DOHH2 (cell line): Measurements from ENCODE around the gene VPS54.

Experiments
- H3F3A ChIP-seq: fragments of 200-600 bp; sonication (generic), shearing (Covaris generic); 2 replicates; pipeline ENCODE4 v1.6.0; 2016; ENCODE audit warnings: antibody characterized with exemption, mild to moderate bottlenecking; ENCODE audit not compliant: control insufficient read depth, insufficient read depth
- H3K27ac ChIP-seq: fragments of 200-600 bp; sonication (generic); 2 replicates; pipeline ENCODE4 v1.5.1; 2014; ENCODE audit warnings: low read depth, mild to moderate bottlenecking, low read length, moderate library complexity
- H3K27me3 ChIP-seq: fragments of 200-600 bp; sonication (generic); 2 replicates; pipeline ENCODE4 v1.6.1; 2014; ENCODE audit warnings: mild to moderate bottlenecking, low read length, mixed read lengths; ENCODE audit not compliant: control insufficient read depth
- H3K36me3 ChIP-seq: fragments of 200-600 bp; sonication (generic); 2 replicates; pipeline ENCODE4 v1.6.1; 2014; ENCODE audit warnings: mild to moderate bottlenecking, low read length, moderate library complexity, mixed read lengths; ENCODE audit not compliant: control insufficient read depth
- H3K4me1 ChIP-seq: fragments of 200-600 bp; sonication (generic); 2 replicates; pipeline ENCODE4 v1.6.1; 2014; ENCODE audit warnings: mild to moderate bottlenecking, low read length, mixed read lengths; ENCODE audit not compliant: control insufficient read depth
- H3K4me2 ChIP-seq: fragments of 200-600 bp; sonication (generic); 2 replicates; pipeline ENCODE4 v1.6.0; 2014; ENCODE audit warnings: mild to moderate bottlenecking, low read length, moderate library complexity
- H3K4me3 ChIP-seq: fragments of 200-600 bp; sonication (generic); 2 replicates; pipeline ENCODE4 v1.5.1; 2014; ENCODE audit warnings: mild to moderate bottlenecking, low read length, mixed read lengths
- H3K79me2 ChIP-seq: fragments of 200-600 bp; sonication (generic); 2 replicates; pipeline ENCODE4 v1.6.1; 2014; ENCODE audit warnings: mild to moderate bottlenecking, low read length, mixed read lengths; ENCODE audit not compliant: control insufficient read depth
- H3K9me2 ChIP-seq: fragments of 200-600 bp; sonication (generic); replicated peaks from 2 replicates; pipeline ENCODE4 v1.6.1; 2014; ENCODE audit warnings: mild to moderate bottlenecking, low read length, mixed read lengths; ENCODE audit not compliant: control insufficient read depth
- H3K9me3 ChIP-seq: fragments of 200-600 bp; sonication (generic); 2 replicates; pipeline ENCODE4 v1.6.1; 2014; ENCODE audit warnings: antibody characterized with exemption, low read length, mixed read lengths; ENCODE audit not compliant: control insufficient read depth, insufficient read depth
- H4K20me1 ChIP-seq: fragments of 200-600 bp; sonication (generic); 2 replicates; pipeline ENCODE4 v1.6.0; 2014; ENCODE audit warnings: low read depth, mild to moderate bottlenecking, antibody characterized with exemption, low read length, moderate library complexity; ENCODE audit not compliant: control insufficient read depth, insufficient read depth
- EZH2phosphoT487 ChIP-seq: fragments of 200-600 bp; sonication (generic); IDR thresholded peaks from 2 replicates; pipeline ENCODE4 v1.6.1; 2017; ENCODE audit warnings: borderline replicate concordance, mild to moderate bottlenecking, antibody characterized with exemption, low read length, moderate library complexity, mixed read lengths
- TF ChIP-seq, protein P1 (sequence below): fragments of 200-600 bp; sonication (generic); IDR thresholded peaks from one replicate; pipeline ENCODE4 v1.5.1; 2014; ENCODE audit warnings: antibody characterized with exemption, mild to moderate bottlenecking, low read depth, low read length; ENCODE audit not compliant: poor library complexity, severe bottlenecking

VPS54 gene

DNA sequence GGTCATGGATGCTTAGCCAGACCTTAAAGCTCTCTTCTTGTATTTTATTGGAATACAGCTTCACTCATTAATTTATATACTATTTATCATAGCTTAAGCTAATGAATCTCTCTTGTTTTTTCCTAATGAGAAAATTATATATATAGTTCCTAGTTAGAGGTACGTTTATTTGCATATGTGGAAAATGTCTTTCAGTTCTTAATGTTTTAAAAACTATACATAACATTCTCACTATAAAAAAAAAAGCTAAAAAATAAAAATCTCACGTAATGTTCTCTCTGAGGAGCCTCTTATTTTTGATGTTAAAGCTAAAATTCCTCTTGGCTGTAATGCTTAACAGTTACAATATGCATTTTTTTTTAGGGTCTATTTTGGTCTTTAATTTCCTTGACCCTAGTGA, 160.9 kb downstream of the VPS54 start:
- Histone ChIP-seq H3F3A (peaks cover 14% of the 10 kb centered on the region; the same call in 1 of the 2 replicates), H3K9me3 (no peaks in the 10 kb centered on the region), H3K79me2 (peaks cover 56% of the 10 kb centered on the region), H3K27ac (no peak overlapping the region), H3K4me2 (no peak overlapping the region), H3K27me3 (no peaks in the 10 kb centered on the region), H3K4me1 (peaks cover 26% of the 10 kb centered on the region), H3K4me3 (no peak overlapping the region), H4K20me1 (peaks cover 2% of the 10 kb centered on the region; the same call in 1 of the 2 replicates), H3K36me3 (peaks cover 79% of the 10 kb centered on the region), H3K9me2 (no peaks in the 10 kb centered on the region)
- TF ChIP-seq, protein P1, sequence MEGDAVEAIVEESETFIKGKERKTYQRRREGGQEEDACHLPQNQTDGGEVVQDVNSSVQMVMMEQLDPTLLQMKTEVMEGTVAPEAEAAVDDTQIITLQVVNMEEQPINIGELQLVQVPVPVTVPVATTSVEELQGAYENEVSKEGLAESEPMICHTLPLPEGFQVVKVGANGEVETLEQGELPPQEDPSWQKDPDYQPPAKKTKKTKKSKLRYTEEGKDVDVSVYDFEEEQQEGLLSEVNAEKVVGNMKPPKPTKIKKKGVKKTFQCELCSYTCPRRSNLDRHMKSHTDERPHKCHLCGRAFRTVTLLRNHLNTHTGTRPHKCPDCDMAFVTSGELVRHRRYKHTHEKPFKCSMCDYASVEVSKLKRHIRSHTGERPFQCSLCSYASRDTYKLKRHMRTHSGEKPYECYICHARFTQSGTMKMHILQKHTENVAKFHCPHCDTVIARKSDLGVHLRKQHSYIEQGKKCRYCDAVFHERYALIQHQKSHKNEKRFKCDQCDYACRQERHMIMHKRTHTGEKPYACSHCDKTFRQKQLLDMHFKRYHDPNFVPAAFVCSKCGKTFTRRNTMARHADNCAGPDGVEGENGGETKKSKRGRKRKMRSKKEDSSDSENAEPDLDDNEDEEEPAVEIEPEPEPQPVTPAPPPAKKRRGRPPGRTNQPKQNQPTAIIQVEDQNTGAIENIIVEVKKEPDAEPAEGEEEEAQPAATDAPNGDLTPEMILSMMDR: no peak
- no peak for TF ChIP-seq EZH2phosphoT487

DNA sequence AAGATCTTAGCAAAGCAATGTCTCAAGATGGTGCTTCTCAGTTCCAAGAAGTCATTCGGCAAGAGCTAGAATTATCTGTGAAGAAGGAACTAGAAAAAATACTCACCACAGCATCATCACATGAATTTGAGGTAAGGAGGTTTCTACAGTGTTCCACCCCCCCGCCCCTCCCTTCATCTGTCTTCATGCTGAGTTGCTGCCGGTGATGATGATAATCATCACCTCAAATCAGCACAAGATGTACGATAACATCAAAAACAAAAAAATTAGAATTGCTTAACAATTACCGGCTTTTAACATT, 163.0 kb downstream of the VPS54 start:
- Histone ChIP-seq H3K27me3 (no peaks in the 10 kb centered on the region), H3K9me2 (no peaks in the 10 kb centered on the region; the same call in 1 of the 2 replicates), H3K36me3 (peaks cover 73% of the 10 kb centered on the region), H3K4me2 (no peak overlapping the region), H3K9me3 (no peaks in the 10 kb centered on the region), H3K79me2 (peaks cover 65% of the 10 kb centered on the region), H4K20me1 (peaks cover 8% of the 10 kb centered on the region; the same call in 1 of the 2 replicates), H3K4me1 (peaks cover 41% of the 10 kb centered on the region), H3F3A (peaks cover 14% of the 10 kb centered on the region; the same call in 1 of the 2 replicates), H3K27ac (no peak overlapping the region), H3K4me3 (no peak overlapping the region)
- TF ChIP-seq EZH2phosphoT487: no peak
- TF ChIP-seq, protein P1: no peak

DNA sequence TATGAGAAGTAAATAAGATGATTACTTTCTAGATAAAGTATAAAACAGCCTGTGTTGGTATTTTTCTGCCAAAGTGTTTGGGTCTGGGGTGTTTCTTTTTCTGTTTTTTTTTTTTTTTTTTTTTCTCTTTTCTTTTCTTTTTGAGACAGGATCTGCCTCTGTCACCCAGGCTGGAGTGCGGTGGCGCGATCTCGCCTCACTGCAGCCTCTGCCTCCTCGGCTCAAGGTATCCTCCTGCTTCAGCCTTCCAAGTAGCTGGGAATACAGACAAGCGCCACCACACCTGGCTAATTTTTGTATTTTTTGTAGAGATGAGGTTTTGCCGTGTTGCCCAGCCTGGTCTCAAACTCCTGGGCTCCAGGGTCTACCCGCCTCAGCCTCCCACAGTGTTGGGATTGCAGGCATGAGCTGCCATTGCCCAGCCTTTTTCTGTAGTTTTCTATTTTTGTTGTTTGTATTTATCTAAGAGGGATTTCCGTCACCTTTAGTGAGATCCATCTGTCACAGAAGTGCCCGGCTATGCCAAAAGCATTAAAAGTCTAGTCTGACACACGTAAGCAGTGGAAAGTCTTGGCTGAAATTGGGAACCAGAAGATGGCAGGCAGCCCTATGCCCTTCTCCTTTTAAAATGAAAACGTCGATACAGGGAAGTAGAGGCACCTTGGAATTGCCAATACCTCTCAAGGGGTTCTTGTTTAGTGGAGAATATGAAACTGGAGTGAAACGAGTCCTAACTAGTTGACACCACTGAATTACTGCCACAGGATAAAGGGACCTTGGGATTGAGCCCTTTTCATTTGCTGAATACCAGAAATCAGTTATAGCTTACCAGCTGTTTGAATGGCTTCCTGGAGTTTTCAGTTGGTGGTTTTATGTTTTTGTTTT, 163.6 kb downstream of the VPS54 start:
- Histone ChIP-seq H4K20me1 (peaks cover 8% of the 10 kb centered on the region; the same call in 1 of the 2 replicates), H3K79me2 (peaks cover 71% of the 10 kb centered on the region), H3K4me3 (no peak overlapping the region), H3K36me3 (peaks cover 75% of the 10 kb centered on the region), H3F3A (peaks cover 14% of the 10 kb centered on the region; the same call in 1 of the 2 replicates), H3K9me2 (no peaks in the 10 kb centered on the region; the same call in 1 of the 2 replicates), H3K4me1 (peaks cover 35% of the 10 kb centered on the region), H3K4me2 (no peak overlapping the region), H3K27ac (no peak overlapping the region), H3K27me3 (no peaks in the 10 kb centered on the region), H3K9me3 (no peaks in the 10 kb centered on the region)
- TF ChIP-seq, protein P1: no peak
- TF ChIP-seq EZH2phosphoT487: no peak
